Activated gamma-delta T cell treated with anti-CD3 and anti-CD28 coated beads, Interleukin-2, amount 50 U/mL, for 16 hours (primary cell): ENCODE data around the gene BSDC1.
A peak's percentile ranks its signal among the peaks of the same experiment; 100 is the strongest.

Source experiments
- DNase-seq: peaks from one replicate; pipeline ENCODE4 v3.0.0-alpha.2; 2020; ENCODE audit warnings: low read depth

Gene BSDC1

DNA sequence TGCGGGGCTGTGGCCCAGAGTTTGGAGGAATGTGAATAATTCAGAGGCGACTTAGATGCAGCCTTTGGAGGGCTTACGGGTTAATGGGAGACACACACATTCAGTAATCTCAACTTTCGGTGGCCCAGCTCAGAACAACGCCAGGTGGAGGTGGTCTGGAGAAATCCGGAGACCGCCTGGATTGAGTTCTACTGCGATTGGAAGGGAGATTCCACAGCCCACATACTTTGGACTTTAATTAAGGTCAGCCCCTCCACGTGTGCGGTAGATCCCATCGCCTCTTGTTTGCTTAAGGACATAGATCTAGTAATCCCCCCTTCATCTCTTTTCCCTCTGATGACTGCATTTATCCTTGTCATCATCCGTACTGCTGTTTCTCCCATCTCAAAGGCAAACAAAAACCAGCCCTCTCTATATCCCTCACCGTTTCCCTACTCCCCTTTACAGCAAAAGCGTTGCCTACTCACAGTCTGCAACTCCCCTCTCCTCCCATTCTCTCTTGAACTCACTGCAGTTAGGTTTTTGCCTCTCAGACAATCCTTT is 720 bp upstream of the BSDC1 start:
- no peak for DNase-seq

DNA sequence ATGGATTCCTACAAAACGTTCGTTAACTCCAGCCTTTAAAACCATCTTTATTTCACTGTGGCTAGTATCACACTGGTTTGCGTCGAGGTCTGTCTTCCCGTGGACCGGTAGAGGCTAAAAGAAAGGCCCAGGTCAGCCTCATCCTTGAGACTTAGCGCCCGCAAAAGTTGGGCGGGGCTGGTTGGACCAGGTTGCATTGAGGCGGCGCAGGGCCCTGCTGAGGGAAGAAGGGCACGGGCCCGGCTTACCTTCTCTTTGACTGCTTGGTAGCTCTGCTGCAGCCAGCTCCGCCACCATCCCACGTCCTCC is 455 bp downstream of the BSDC1 start:
- DNase-seq = peak; percentile 7

DNA sequence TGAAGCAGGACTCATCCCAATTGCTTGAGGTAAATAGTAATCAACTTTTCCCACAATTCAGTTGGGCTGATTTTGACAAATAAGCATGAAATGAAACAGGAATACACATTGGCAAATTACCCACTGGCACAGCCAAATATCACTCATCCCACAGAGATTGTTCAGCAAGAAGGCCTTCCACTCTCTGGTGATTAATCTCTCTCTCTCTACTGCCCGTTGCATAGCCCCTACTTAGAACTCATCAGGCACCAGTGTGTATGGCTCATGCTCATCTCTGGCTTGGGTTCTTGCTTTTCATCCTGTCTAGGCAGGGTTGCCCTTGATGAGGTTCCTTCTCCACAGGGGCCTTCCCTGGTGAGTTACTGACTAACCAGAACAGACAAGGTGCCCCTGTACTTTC is 1.1 kb downstream of the BSDC1 start:
- no peak for DNase-seq

DNA sequence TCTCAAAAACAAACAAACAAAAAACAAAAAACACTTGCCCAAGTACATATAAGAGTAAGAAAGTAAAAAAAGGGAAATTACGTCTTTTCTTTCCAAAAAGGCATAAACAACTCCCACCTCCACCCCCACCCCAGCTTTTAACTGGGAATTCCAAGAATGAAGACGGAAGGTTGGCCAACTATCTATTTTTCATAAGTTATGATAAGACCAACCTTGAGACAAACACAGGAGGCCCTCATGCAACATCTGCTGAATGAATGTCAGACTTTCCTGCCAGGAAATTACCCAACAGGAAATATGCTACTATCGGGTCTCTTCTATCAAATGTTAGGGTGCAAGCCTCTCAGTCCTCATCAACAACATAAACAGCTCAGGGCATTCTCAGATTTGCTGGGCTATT is 1.9 kb downstream of the BSDC1 start:
- DNase-seq = no peak

DNA sequence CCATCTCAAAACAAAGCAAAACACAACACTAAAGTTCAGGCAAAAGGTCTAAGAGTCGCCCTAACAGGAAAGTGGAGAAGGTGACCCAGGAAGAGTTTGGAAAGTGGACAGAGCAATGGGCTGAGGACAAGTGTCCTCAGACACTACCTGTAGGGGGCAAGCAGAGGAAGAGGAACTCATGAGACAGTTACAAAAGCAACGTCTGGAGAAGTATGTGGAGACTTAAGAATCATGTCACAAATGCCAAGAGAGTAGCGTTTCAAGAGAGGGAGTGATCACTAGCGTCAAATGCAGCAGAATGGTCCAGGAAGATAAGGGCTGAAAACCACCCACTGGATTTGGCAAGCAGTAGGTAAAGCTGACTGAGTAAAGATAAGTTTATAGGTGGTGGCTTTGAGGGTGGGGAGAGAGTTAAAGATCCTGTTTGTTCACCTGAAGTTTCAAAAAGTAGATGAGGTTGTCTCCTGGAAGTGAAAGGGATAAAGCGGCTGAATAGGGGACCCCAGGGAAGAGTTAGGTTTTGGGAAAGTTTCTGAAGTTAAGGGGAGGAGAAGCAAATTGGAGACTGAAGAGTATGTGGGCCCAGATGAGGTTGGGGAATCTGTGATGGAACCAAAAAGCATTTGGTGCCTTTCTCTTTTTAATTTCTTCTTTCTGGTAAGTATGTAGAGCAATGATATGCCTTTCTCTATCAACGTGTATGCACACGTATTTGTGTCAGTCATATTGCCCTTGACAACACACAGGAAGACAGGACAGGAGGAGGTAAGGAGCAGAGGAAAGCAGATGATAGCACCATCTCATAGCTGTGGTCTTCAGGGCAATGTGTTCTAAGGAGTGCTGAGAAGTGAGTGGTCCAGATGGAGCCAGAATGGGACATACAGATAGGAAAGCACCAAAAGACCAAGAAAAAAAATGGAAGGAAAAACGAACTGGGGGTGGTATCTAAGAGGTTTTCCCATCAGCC is 3.1 kb downstream of the BSDC1 start:
- no peak for DNase-seq

DNA sequence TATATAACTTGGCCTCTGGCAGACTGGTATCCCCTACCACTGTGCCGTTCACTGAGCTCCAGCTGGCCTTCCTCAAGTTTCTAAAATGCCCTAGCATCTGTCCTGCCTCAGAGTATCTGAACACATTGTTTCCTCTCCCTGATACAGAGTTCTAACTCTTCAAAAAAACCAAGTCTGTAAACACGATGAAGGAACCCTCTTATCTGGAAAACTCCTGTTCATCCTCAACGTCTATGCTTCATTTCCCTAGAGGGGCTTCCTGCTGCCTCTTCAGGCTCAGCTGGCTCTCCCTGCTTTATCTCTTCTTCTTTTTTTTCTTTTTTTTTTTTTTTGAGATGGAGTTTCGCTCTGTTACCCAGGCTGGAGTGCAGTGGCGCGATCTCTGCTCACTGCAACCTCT is 5.6 kb downstream of the BSDC1 start:
- no peak for DNase-seq

DNA sequence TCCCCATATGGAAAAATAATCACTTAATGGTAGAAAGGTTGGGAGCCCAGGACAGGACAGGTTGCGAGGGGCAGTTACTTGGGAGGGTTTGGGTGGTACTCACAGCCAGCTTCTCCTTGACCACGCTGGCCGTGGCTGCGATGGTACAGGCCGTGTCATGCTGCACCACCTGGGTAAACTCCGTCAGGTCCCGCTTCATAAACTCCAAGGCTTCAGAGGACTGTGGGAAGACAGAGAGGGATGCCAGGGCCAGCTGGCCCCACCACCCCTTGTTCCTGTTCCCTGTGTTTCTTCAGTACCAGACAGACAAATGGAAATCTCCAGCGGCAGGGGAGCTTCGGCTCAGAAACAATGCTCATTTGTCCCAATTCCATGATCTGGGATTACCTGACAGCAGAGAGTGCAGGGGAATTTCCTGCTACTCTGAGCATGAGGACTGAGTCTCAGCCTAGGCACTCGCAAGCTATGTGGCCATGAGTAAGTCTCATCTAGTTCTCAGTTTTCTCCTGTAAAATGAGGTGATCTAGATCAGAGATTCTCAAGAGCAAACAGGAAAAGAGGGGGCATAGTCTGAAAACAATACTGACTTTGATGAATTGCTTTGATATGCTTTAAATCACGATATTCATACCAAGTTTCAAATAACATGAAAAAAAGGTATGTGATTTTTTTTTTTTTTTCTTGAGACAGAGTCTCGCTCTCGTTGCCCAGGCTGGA is 7.4 kb downstream of the BSDC1 start:
- no peak for DNase-seq

DNA sequence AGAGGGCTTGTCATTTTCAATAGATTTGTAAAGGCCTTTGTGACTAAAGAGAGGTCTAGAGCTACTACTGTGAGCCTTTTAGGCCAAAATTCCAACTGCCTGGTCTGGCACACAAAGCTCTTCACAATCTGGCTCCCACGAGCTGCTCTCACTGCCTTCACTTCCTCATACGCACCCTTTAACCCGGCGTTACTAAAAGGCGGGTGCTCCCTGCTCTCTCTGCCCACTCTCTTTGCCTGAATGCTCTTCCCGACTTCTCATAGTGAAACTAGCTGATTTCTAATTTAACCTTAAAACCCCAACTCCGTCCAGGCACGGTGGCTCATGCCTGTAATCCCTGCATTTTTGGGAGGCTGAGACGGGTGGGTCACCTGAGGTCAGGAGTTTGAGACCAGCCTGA is 14.2 kb downstream of the BSDC1 start:
- no peak for DNase-seq

DNA sequence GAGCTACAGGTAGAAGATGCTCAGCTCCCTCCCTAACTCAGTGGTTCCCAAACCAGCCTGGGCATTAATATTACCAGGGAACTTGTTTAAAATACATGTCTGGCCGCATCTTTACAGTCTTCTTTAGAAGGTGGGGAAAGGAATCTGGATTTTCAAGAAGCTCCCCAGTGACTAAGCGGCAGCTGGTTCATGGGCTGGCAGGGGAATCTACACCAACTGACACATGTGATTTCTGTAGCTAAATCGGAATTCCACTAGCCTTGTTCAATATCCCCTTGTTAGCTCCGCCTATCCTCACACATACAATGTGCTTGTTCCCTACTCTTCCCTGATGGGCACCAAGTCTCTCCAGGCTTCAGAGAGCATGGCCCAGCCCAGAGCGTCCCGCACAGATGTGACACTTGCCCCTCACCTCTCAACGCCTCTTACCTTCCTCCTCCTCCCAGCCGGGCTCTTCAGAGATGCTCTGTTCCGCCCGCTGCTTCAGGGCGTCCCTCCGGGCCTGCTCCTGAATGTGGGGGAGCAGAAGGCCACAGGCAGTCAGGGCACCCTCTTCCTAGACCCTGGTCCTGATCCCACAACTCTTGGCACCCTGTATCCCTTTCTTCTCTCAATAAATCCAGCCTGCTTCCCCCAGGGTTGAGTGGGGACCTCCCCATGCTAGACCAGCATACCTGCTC is 16.6 kb downstream of the BSDC1 start:
- no peak for DNase-seq

DNA sequence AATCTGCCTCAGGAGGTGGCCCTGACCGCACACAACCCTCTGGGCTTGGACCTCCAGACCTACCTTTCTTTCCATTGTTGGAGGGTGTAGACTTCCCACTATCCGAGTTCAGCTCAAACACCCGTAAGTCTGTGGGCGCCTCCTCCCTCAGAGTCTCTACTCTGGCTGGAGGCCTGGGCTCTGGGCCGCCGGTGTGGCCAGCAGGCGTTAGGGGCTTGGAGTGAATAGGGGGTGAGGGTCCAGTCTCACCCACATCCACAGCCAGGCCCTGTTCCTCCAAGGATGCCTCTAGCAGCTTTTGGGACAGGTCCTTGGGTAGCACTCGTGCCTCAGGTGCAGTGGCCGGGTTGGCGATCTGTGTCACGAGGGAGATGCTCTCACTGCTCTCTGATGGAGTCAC is 18.0 kb downstream of the BSDC1 start:
- DNase-seq = no peak

DNA sequence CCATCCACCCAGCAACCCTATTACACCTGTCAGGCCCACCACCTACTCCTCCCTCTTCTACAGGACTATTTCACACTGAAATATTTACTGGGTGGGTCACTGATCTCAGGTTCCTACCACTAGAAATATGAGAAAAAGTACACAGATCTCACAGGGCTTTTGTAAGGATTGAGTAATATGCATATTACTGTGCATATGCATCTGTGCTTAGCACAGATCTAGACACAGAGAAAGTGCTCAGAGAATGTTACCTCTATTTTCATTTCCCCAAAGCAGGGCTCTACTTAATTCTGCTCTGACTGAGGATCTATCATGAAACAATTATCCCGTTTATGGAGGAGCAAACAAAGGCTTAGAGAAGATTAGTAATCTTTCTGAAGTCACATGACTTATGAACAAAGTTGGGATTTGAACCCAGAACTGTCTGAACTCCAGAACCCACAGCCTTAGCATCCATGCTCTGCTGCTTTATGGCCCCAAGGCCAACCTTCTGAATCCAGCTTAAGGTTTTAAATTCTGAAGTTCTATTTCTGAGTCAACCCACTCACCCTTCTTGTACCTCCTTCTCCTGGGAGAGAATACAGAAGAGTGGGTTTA is 20.1 kb downstream of the BSDC1 start:
- no peak for DNase-seq

DNA sequence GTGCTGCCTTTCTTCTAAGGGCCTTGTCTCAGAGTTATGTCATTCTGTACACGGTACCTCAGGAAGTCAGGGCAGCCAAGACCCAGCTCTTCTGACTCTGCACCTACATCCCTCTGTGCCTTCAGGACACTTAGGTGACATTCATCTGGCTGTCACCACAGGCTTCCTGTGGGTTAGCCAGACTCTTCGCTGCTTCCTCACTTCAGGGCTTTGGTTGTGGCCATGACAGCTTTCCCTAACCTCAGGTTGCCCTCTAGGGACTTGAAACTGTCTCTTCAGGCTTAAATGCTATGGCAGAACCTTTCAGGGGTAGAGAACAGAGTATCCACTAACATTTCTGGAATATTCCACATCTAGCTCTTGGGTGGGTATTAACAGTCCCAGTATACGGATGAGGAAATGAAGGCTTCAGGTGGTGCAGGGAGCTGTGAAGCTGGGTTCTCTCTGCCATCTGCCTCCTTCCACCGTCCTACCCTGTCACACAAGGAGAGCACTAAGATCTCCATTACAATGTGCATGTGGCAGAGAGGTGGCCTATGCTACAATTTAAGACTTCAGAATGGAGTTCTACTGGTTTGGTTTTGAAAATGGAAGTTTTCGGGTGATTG is 22.0 kb downstream of the BSDC1 start:
- peak; percentile 22 for DNase-seq

DNA sequence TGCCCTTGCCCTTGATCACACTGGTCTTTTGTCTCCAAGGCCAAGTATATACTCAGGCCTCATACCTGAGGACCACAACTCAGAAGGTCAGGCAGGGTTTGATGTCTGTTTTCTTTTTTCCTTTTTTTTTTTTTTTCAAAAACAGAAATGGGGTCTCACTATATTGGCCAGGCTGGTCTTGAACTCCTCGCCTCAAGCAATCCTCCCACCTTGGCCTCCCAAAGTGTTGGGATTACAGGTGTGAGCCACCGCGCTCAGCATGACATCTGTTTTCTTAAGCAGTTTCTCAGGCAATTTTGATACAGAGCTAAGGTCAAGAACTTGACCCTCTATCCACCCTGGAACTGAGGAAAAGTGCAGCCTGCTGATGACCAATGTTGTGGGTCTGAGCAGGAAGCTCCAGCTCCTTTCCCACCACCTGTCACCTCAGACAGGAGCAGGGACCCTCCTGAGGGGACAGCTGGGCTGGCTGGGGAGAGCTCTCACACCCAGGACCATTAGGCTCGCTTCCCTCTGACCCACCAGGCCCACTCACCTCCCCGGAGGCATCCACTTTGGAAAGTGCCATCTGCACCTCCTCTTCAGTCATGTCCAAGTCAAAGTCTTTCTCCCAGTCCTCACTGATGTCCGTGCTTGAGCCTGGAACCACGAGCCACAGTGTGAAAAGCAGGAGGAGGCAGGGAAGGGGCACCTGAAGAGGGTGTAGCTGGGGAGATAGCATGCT is 26.2 kb downstream of the BSDC1 start:
- DNase-seq = no peak

DNA sequence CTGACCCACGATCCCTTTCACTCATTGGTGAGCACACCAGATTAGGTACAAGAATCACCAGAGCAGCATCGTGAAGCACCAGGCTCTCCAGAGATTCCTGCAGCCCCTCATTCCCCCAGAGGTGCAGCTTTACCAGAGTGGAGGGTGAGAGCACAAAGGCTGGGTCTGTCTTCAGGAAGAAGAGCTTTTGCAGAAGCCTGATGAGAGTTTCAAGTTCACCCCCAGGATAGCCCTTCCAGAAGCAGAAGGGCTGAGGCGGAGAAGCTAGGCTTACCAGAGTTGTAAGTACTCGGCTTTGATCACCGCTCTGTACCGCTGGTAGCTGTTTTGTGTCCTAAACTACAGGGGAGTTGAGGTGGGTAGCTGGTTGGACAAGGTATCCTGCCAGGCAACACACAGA is 28.8 kb downstream of the BSDC1 start:
- no peak for DNase-seq

DNA sequence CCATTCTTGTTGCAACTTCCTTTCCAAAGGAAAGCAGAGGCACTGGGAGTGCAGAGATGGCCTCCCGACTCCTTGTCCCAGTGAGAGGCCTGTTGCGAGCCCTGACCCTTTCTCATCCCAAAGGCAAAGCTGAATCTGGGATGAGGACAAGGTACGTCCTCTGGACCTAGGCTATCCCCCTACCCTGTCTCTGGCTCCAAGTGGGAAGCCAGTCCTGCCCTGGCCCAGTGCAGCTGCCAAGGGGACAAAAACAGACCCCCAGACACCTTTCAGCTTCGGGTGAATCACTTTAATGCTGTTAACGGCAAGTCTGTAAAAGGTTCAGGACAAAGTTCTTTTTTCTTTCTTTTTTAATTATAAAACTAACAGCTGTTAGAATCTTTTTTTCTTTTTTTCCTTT is 29.4 kb downstream of the BSDC1 start:
- DNase-seq = no peak

DNA sequence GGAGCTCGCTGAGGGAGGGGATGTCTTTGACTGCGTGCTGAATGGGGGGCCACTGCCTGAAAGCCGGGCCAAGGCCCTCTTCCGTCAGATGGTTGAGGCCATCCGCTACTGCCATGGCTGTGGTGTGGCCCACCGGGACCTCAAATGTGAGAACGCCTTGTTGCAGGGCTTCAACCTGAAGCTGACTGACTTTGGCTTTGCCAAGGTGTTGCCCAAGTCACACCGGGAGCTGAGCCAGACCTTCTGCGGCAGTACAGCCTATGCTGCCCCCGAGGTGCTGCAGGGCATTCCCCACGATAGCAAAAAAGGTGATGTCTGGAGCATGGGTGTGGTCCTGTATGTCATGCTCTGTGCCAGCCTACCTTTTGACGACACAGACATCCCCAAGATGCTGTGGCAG is 30.5 kb downstream of the BSDC1 start:
- DNase-seq = no peak

DNA sequence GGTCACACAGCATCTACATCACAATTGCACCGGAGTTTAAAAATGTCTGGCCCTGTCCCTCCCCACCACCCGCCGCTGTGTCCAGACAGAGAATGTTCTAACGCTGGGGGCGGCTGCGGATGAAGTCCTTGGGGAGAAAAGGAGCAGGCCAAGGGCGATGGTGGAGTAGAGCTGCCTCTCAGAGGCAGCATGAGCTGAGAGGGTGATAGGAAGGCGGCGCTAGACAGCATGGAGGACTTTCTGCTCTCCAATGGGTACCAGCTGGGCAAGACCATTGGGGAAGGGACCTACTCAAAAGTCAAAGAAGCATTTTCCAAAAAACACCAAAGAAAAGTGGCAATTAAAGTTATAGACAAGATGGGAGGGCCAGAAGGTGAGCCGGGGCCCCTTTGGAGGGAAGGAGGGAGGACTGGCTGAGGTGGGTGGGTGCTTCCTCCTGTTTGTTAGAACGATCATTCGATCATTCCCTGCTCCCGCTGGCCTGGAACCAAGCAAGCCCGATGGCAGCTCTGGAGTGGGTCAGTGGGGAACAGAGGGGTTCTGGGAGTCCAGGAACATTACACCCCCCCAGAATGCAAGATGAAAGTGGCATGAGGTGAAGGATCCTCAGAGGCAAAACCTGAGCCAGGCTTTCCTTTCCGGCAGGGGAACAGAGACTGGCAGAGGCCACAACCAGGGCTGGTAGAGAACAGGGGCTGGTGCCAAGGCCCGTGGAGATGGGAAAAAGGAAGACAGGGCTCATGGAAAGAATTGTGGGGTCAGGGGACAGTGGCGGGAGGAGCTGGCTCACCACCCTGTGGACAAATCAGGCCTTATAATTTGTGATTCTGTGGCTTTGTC is 31.5 kb downstream of the BSDC1 start, which contains the start of the genes FAM229A and TSSK3:
Gene FAM229A, minus strand, starts transcription at position 12 of the 840 bp plus-strand sequence. CDS start 394 bp downstream, outside the sequence.
Gene TSSK3, plus strand, starts transcription at position 66 of the 840 bp plus-strand sequence. Its CDS starts 163 bp downstream, at position 229.
- DNase-seq = no peak

DNA sequence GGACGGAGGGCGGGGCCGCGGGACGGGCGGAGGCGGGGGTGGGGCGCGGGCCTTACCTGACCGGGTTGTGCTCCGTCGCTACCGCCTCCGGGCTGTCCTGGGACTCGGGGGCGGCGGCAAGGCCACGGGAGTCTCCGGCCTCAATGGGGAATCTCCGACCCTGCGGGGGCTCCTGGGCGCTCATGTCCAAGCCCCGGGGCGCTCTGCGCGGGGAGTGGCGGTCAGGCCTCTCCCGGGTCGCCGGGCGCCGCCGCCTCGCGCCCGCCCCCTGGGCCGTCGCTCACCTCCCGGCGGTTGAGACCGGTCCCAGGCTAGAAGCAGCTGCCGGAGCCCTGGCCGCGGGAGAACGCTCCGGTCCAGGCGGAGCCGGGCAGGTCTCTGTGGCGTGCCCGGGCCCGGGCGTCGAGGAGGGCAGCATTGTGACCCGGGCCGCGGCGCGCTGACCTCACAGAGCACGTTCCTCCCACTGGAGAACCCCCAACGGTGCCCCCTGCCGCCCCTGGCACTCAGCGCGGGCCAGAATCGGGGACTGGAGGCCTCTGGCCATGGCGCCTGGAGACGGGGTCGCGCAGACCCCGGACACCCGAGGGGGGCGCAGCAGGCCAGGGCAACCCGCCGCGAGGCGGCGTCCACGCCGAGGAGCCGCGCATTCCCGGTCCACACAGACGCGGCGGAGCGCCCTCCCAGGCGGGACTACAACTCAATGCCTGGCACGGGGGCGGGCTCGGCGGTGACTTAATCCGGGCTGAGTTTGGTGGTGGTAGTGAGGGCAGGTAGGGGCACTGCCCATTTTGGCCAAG is 32.4 kb downstream of the BSDC1 start:
- DNase-seq = no peak

DNA sequence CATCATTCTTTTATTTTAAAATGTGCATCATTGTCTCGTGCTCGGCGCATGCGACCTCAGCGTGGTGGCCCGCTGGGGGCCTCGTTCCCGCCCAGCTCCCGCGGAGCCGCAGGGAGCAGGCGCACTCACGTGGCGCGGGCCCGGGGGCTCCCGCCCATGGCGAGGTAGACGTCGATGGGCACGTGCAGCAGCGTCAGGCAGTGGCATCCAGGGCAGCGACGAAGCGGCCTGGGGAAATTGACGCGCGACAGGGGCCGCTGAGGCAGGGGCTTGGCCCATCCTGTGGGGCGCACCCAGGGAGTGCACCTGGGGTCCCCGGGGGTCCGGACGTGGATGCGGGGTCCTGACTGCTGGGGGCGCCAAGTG is 33.0 kb downstream of the BSDC1 start:
- no peak for DNase-seq
